Germinal center (tissue), 1 donor: ENCODE results near the gene GGACT.

Experiments used
- DNase-seq: peaks from one replicate; pipeline ENCODE4 v3.0.0; 2012; ENCODE audit warnings: mixed read lengths, low spot score

Gene GGACT

GRCh38 chr13:100513171-100513570 is 75.4 kb downstream of the GGACT start:
- DNase-seq: no peak

- DNase-seq: no peak
Measured at GRCh38 chr13:100512422-100512821, 76.2 kb downstream of the GGACT start.

DNA sequence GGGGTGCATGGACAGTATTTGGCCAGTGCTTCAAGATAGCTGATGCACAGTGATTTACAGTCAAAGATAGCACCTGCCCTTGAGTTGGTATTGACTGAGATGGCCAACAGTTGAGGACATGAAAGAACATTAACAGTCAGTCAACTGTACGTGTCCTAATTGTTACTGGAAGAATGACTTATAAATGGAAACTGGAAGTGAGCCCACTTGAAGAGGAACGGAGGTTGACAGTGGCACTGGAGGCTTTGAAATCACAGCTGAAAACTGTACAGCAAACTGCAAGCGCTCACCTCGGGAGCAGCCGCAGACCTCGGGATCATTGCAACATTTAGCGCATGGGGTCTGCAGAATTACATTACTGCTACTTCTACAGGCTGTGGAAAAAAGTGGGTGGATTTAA is 77.1 kb downstream of the GGACT start:
- no peak for DNase-seq

DNA sequence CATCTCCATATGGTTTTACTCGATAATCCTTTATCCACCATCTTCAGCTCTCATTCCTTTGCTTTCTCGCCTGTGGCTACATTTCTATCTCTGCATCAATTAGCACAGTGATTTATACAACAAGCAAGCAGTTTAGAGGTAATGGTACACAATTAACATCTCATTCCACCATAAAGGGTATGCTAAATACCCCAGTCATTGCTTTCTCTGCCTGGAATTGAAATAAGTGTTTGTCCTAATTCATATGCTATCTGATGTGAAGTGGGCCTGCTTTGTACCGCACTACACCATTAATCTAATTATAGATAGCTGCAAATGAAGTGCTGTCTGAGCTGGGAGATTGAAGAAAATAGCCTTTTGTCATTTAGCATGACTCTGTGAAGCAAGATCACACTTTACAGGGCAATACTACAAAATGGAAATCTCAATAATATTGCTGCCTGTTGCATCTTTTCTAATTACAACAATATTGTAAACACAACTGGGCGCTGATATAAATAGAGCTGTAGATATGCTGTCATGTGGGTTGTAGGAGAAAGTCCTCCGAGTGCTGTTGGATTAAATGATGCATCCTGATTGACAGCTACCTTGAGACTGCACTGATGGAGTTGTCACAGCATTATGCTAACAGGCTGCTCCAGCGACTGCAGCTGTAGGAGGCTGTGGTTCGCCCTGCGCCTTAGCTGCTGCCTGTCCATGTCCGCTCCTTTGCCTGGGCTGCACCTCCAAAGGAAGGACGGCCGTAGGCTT is 78.2 kb downstream of the GGACT start:
- no peak for DNase-seq

DNA sequence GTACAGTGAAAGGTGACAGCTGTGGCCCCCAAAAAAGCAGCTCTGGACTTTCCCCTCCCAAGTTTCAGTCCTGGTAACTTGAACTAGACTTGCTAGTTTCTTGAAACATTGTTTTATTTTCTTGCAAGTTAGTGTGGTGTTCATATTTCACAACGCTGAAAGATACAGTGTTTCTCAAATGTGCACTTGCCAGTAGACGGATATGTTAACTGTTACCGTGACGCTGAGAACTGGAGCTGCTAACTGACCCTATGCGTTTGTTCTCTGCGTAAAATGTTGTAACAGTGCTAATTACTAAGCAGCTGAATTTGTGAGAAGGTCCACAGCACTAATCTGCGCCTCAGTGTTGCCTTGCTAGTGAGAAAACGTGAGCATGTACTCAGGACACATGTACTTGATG is 79.6 kb downstream of the GGACT start:
- DNase-seq: no peak

DNA sequence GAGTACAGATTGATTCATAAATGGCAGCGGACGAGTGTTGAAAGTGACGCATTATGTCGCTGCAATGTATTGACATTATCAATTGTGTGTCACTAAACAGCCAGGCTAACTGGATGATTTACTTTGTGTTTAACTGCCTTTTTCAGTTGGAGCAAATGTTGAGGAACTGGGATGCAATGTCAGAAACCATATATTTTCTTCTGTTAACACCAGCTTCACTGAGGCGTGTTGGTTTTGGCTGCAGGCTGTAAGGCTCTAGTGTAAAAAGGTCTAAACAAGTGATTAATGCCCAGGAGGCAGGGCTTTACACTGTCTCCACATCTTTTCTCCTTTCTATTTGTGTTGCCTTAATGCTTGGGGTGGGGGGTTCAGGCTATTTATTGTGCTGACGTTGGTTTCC is 80.1 kb downstream of the GGACT start:
- DNase-seq: no peak

- no peak for DNase-seq
Measured at GRCh38 chr13:100506600-100507422, 81.8 kb downstream of the GGACT start.

GRCh38 chr13:100506154-100506553 is 82.4 kb downstream of the GGACT start:
- no peak for DNase-seq

- DNase-seq: no peak
Measured at GRCh38 chr13:100503622-100504021, 85.0 kb downstream of the GGACT start.

DNA sequence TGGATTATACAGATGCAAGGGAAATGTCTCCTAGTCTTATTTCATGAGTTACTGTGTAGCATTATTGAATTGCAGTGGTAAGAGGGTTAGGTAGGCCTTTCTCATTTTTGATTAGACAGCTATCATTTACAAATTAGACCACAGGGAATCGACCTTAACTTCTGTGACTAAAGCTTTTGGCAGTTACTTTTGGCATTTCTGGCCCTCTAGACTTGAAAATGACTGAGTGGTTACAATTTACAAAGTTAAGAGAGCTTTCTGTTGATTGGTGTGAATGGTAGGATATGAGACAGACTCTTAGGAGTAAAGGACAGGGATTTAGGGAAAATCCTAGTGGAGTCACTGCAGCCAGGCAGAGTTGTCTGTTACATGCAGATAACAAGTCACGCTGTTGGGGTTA is 86.1 kb downstream of the GGACT start:
- DNase-seq: no peak

DNA sequence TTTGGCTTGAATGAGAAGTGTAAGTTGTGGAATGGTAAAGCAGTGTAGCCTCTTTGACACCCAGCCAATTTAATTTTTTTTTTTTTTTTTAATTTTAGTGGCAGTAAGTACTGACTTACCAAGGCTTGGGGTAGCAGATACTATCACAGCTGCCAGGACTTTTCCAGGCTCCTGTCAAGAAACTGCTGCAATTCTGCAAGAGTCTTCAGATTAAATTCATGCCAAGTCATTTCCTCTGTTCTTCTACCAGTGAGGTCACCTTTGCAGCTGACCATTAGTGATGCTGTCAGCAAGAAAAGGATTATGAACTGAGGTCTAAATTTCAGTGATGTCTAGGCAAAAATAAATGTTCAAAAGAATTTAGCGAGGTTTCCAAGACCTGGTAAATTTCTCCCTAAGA is 91.2 kb downstream of the GGACT start:
- DNase-seq: no peak

DNA sequence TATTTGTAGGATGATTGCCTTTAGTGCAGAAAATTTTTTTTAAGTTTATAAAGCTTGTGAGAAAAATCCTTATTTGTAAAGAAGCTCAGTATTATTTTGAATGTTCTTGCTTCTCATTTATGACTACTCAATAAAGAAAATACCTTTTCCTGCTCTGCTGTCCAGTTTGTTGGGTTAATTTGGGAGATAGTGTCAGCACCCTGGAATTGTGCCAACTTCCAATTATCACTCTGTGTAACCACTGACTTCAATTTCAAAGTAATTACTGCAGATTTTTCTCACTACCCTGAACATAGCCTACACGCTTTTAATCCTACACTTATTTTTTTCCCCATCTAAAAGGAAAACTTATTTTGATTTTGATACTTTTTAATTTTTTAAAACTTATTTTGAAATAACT is 93.1 kb downstream of the GGACT start:
- no peak for DNase-seq

- no peak for DNase-seq
Measured at GRCh38 chr13:100493418-100493817, 95.2 kb downstream of the GGACT start.

DNA sequence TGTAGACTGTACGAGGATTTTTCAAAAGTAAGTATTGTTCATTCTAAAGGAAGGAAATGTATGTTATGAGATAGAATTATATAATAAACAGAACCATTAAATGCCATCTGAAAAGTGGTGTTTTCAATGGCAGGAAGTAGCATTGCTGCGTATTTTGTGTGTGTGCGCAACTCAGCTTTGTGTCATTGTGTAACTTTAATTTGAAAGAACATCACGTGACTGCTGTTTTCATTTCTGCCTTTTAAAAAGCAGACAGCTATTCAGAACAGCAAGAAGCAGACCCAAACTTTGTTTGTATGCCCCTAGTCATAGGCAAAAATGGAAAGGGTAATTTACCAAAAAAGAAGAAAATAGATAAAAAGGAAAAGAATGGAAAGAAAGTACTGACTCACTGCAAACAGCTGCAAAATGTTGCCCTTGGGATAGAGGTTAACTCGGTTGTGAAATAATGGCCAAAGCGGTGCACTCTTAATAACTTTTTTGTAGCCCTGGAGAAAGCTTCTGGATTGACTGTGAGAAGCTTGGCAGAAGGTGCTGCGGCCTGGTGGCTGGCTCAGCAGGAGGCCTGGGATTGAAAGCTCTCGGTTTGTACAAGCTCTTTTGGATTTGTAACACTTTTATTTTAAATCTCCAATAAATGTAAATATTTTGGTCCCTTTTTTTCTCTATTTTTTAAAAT is 97.3 kb downstream of the GGACT start:
- no peak for DNase-seq

- no peak for DNase-seq
Measured at GRCh38 chr13:100490692-100491091, 97.9 kb downstream of the GGACT start.

DNA sequence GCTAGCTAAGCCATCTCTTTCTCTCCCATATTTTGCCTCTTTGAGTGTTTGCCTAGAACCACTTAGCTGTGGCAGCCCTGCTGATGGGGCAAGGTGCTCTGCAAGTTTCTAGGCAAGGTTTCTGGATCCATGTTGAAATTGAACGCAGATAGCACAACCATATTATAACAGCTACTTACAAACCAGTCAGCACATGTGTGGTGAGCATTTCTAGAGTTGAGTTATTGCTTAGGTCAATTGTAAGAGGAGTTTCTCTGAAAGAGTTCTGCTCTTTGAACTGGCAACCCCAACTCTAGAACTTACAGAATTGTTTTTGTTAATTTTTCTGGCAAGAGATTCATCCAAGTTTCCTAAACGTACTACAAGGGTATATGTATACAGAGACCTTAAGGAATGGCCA is 103.3 kb downstream of the GGACT start:
- no peak for DNase-seq

- no peak for DNase-seq
Measured at GRCh38 chr13:100484702-100485101, 103.9 kb downstream of the GGACT start.

- no peak for DNase-seq
Measured at GRCh38 chr13:100483841-100484381, 104.7 kb downstream of the GGACT start.

GRCh38 chr13:100483139-100483538 is 105.5 kb downstream of the GGACT start:
- DNase-seq: no peak

DNA sequence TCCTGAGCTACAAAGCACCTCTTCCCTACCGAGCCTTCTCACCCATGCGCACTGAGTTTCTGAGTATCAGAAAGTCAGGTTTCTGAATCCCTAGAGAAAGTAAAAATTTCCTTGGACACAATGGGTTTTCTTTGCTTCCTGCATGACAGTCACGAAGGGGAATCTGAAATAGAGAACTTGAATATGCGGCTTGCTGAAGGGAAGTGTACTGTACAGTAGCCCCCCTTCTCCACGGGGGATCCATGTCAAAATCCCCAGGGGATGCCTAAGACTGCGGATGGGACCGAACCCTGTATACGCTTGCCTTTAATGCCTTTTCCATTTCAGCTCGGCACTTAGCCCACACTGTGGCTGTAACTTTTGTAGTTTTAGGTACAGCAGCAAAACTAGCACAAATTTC is 107.9 kb downstream of the GGACT start:
- no peak for DNase-seq
